OCI-LY3 (cell line): Measurements from ENCODE around the gene FNDC3A.

Source experiments
- H2AFZ ChIP-seq: fragments of 200-600, 300-600 bp; shearing (Covaris generic); 2 replicates; pipeline ENCODE4 v1.6.0; 2014; ENCODE audit warnings: antibody characterized with exemption, low read depth, low read length
- H3K27ac ChIP-seq: fragments of 200-600, 300-600 bp; sonication (generic); 2 replicates; pipeline ENCODE4 v1.5.1; 2014; ENCODE audit warnings: mild to moderate bottlenecking, low read length, moderate library complexity, mixed read lengths
- H3K27me3 ChIP-seq: fragments of 200-600, 300-600 bp; sonication (generic); 2 replicates; pipeline ENCODE4 v1.6.1; 2014; ENCODE audit warnings: low read depth, low read length, mixed read lengths
- H3K36me3 ChIP-seq: fragments of 200-600, 300-600 bp; sonication (generic); replicated peaks from 2 replicates; pipeline ENCODE3; 2014; ENCODE audit warnings: low read depth, low read length, mixed read lengths
- H3K4me1 ChIP-seq: fragments of 300-600, 200-600 bp; sonication (generic); 2 replicates; pipeline ENCODE4 v1.6.1; 2014; ENCODE audit warnings: low read length, mixed read lengths
- H3K4me2 ChIP-seq: fragments of 200-600, 300-600 bp; sonication (generic); 2 replicates; pipeline ENCODE4 v1.6.1; 2014; ENCODE audit warnings: low read length, mixed read lengths
- H3K4me3 ChIP-seq: fragments of 300-600, 200-600 bp; sonication (generic); 2 replicates; pipeline ENCODE4 v1.5.1; 2014; ENCODE audit warnings: antibody characterized with exemption, mild to moderate bottlenecking, low read length, moderate library complexity
- H3K79me2 ChIP-seq: fragments of 300-600, 200-600 bp; shearing (Covaris generic); 2 replicates; pipeline ENCODE4 v1.6.1; 2014; ENCODE audit warnings: mild to moderate bottlenecking, low read length, mixed read lengths
- H3K9ac ChIP-seq: fragments of 300-600, 200-600 bp; shearing (Covaris generic); 2 replicates; pipeline ENCODE4 v1.6.0; 2014; ENCODE audit warnings: mild to moderate bottlenecking, low read length, moderate library complexity
- H3K9me3 ChIP-seq: fragments of 200-600, 300-600 bp; shearing (Covaris generic); 2 replicates; pipeline ENCODE4 v1.6.1; 2014; ENCODE audit warnings: low read length, mixed read lengths; ENCODE audit not compliant: insufficient read depth
- H4K20me1 ChIP-seq: fragments of 200-600, 300-600 bp; sonication (generic); 2 replicates; pipeline ENCODE4 v1.6.1; 2016; ENCODE audit warnings: low read length, mixed read lengths; ENCODE audit not compliant: insufficient read depth
- CTCF ChIP-seq: fragments of 200-600, 300-600 bp; sonication (generic); IDR thresholded peaks from 2 replicates; pipeline ENCODE4 v1.5.1; 2014; ENCODE audit warnings: antibody characterized with exemption, low read length, low read depth
- EZH2phosphoT487 ChIP-seq: fragments of 200-600 bp; shearing (Covaris generic); IDR thresholded peaks from 2 replicates; pipeline ENCODE4 v1.6.1; 2018; ENCODE audit warnings: antibody characterized with exemption, mixed run types, low read depth

The FNDC3A gene

DNA sequence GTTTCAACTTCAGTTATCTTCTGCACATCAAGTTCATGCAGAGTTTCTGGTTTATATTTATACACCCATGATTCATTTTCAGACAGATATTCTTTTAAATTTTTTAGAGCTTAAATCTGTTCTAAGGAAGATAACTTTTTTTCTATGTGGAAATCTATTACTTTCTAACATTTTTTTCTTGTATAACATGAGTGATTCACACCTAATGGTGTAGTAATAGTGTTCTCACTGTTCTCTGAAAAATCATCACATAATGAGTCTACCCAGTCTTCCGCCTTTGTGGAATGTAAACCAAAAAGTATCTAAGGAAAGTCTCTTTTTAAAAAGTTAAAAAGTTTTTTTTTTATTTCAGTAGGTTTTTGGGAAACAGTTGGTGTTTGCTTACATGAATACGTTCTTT, 70.8 kb downstream of the FNDC3A start:
- peaks cover 10% of the 10 kb centered on the region for H3K36me3 ChIP-seq
- 0 out of 2 replicates have a peak, but pooled peaks cover 4% of the 10 kb centered on the region for H3K79me2 ChIP-seq
- no peak overlapping the region for H3K9ac ChIP-seq
- no peak overlapping the region for H3K27ac ChIP-seq
- no peak overlapping the region for H3K4me2 ChIP-seq
- H3K4me1 ChIP-seq: no peaks in the 10 kb centered on the region
- TF ChIP-seq CTCF (no peak), EZH2phosphoT487 (no peak)
- no peak overlapping the region for H2AFZ ChIP-seq
- no peak overlapping the region for H3K4me3 ChIP-seq
- H4K20me1 ChIP-seq: no peaks in the 10 kb centered on the region
- no peaks in the 10 kb centered on the region for H3K9me3 ChIP-seq
- no peaks in the 10 kb centered on the region for H3K27me3 ChIP-seq

DNA sequence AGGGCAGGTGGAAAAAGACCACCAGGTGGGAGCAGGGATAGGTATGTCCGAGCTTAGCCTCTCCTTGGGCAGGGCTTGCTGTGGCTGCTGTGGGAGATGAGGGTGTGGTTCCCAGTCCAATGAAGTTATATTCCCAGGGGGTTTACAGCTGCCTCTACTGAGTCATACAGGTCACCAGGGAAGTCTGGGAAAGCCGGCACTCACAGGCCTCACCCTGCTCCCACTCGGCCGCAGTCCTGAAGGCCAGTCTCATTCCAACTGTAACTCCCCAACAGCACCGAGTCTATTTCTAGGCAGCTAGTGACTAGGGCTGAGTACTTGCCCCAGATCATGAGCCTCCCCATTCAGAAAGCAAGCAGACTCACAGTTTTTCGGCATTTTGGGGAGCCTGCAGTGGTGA, 77.1 kb downstream of the FNDC3A start:
- no peak overlapping the region for H3K27ac ChIP-seq
- no peak overlapping the region for H3K4me2 ChIP-seq
- peaks cover 9% of the 10 kb centered on the region; the same call in 1 of the 2 replicates for H3K79me2 ChIP-seq
- H3K27me3 ChIP-seq: no peaks in the 10 kb centered on the region
- H4K20me1 ChIP-seq: no peaks in the 10 kb centered on the region
- no peaks in the 10 kb centered on the region for H3K9me3 ChIP-seq
- H2AFZ ChIP-seq: no peak overlapping the region
- H3K9ac ChIP-seq: no peak overlapping the region
- peaks cover 2% of the 10 kb centered on the region for H3K36me3 ChIP-seq
- TF ChIP-seq CTCF (no peak), EZH2phosphoT487 (no peak)
- peaks cover 17% of the 10 kb centered on the region for H3K4me1 ChIP-seq
- H3K4me3 ChIP-seq: no peak overlapping the region

DNA sequence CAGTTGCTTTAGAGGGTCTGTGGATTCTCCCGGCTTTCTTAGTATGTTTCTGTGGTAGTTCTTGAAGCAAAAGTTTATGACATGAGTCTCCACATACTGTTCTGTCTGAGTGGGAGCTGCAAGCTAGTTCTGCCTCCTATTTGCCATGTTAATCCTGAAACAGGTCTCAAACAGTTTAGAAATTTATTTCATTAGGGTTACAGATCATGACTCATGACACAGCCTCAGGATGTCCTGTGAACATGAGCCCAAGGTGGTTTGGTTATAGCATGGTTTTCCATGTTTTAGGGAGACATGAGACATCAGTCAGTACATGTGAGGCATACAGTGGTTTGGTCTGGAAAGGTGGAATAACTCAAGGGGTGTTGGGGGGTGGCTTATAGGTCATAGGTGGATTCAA, 77.5 kb downstream of the FNDC3A start:
- peaks cover 21% of the 10 kb centered on the region for H3K4me1 ChIP-seq
- H3K27me3 ChIP-seq: no peaks in the 10 kb centered on the region
- H3K9ac ChIP-seq: no peak overlapping the region
- H3K79me2 ChIP-seq: peaks cover 9% of the 10 kb centered on the region; the same call in 1 of the 2 replicates
- H3K27ac ChIP-seq: no peak overlapping the region
- no peaks in the 10 kb centered on the region for H4K20me1 ChIP-seq
- H3K4me3 ChIP-seq: no peak overlapping the region
- H2AFZ ChIP-seq: no peak overlapping the region
- peaks cover 2% of the 10 kb centered on the region for H3K36me3 ChIP-seq
- no peaks in the 10 kb centered on the region for H3K9me3 ChIP-seq
- no peak overlapping the region for H3K4me2 ChIP-seq
- TF ChIP-seq EZH2phosphoT487 (no peak), CTCF (no peak)

GRCh38 chr13:49053906-49054305, 78.2 kb downstream of the FNDC3A start:
- H3K4me3 ChIP-seq: no peak overlapping the region
- H4K20me1 ChIP-seq: no peaks in the 10 kb centered on the region
- no peaks in the 10 kb centered on the region for H3K27me3 ChIP-seq
- H3K9me3 ChIP-seq: no peaks in the 10 kb centered on the region
- H2AFZ ChIP-seq: no peak overlapping the region
- H3K4me1 ChIP-seq: peaks cover 28% of the 10 kb centered on the region
- no peak overlapping the region for H3K27ac ChIP-seq
- H3K4me2 ChIP-seq: no peak overlapping the region
- no peak overlapping the region for H3K9ac ChIP-seq
- H3K79me2 ChIP-seq: peaks cover 9% of the 10 kb centered on the region; the same call in 1 of the 2 replicates
- H3K36me3 ChIP-seq: peaks cover 2% of the 10 kb centered on the region
- TF ChIP-seq CTCF (no peak), EZH2phosphoT487 (no peak)
